ENCODE measurements around the gene CGNL1.

CGNL1 gene

DNA sequence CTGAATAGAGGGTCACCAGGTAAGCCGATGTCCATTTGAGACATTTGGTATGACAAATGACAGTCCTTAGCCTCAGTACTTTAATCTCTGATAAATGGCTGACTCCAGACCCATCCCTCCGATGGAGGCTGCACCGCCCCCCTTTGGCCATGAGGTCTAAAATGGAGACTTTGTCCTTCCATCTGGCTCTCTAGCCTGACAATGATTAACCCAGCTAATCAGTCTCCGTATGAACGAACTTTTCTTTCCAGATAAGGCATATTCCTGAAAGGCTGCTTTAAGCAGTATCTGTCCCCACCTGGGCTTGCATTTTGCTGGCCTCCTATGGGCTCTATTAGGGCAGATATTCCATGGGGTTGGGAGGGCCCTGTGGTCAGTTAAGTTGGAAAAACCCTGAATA lies 204.6 kb downstream of the CGNL1 start:
- no peak overlapping the region for H3K27ac ChIP-seq (replicated peaks)
- no peak for DNase-seq (ENCODE audit: low read depth in 1 of 2, low spot score in 1 of 2)
- peaks cover 3% of the 10 kb centered on the region for H3K27me3 ChIP-seq (ENCODE audit: insufficient read depth, poor library complexity, severe bottlenecking)
- no peak for TF ChIP-seq POLR2AphosphoS5 (IDR thresholded peaks at IDR 0.05; ENCODE audit: low read depth)
- TF ChIP-seq SPI1 (IDR thresholded peaks at IDR 0.05; ENCODE audit: borderline replicate concordance, low read depth), result no peak
- TF ChIP-seq CTCF (IDR thresholded peaks at IDR 0.05; ENCODE audit: insufficient read depth, low read length), result no peak
- no peak for TF ChIP-seq REST (IDR thresholded peaks at IDR 0.05; ENCODE audit: insufficient replicate concordance, low read depth)
- TF ChIP-seq GABPA (IDR thresholded peaks at IDR 0.05; ENCODE audit: low read depth), result no peak
- no peak overlapping the region for H3K4me3 ChIP-seq (replicated peaks; ENCODE audit: insufficient read depth, low read length)

- TF ChIP-seq SPI1 (IDR thresholded peaks at IDR 0.05; ENCODE audit: borderline replicate concordance, low read depth) (no peak), REST (IDR thresholded peaks at IDR 0.05; ENCODE audit: insufficient replicate concordance, low read depth) (no peak), GABPA (IDR thresholded peaks at IDR 0.05; ENCODE audit: low read depth) (no peak), POLR2AphosphoS5 (IDR thresholded peaks at IDR 0.05; ENCODE audit: low read depth) (no peak), CTCF (IDR thresholded peaks at IDR 0.05; ENCODE audit: insufficient read depth, low read length) (no peak)
- Histone ChIP-seq H3K27ac (replicated peaks) (no peak overlapping the region), H3K27me3 (ENCODE audit: insufficient read depth, poor library complexity, severe bottlenecking) (peaks cover 3% of the 10 kb centered on the region), H3K4me3 (replicated peaks; ENCODE audit: insufficient read depth, low read length) (no peak overlapping the region)
- no peak for DNase-seq (ENCODE audit: low read depth in 1 of 2, low spot score in 1 of 2)
Observed at GRCh38 chr15:57582090-57582489, 205.8 kb downstream of the CGNL1 start.

GRCh38 chr15:57583282-57583681 lies 207.0 kb downstream of the CGNL1 start:
- TF ChIP-seq POLR2AphosphoS5 (IDR thresholded peaks at IDR 0.05; ENCODE audit: low read depth) (no peak), GABPA (IDR thresholded peaks at IDR 0.05; ENCODE audit: low read depth) (no peak), CTCF (IDR thresholded peaks at IDR 0.05; ENCODE audit: insufficient read depth, low read length) (no peak), REST (IDR thresholded peaks at IDR 0.05; ENCODE audit: insufficient replicate concordance, low read depth) (no peak), SPI1 (IDR thresholded peaks at IDR 0.05; ENCODE audit: borderline replicate concordance, low read depth) (no peak)
- DNase-seq (ENCODE audit: low read depth in 1 of 2, low spot score in 1 of 2), result no peak
- Histone ChIP-seq H3K4me3 (replicated peaks; ENCODE audit: insufficient read depth, low read length) (no peak overlapping the region), H3K27me3 (ENCODE audit: insufficient read depth, poor library complexity, severe bottlenecking) (peaks cover 3% of the 10 kb centered on the region), H3K27ac (replicated peaks) (no peak overlapping the region)

All from HL-60 (cell line).